ENCODE data around the gene DUSP9.

DUSP9 gene

GRCh38 chrX:153645921-153646488 lies 998 bp upstream of the DUSP9 start:
- no peak for DNase-seq (ENCODE audit: low read depth, low spot score)
- no peak overlapping the region for H3K27ac ChIP-seq

GRCh38 chrX:153647461-153648357 lies 706 bp downstream of the DUSP9 start:
- DNase-seq (ENCODE audit: low read depth, low spot score) = no peak
- H3K27ac ChIP-seq = no peak overlapping the region

- DNase-seq (ENCODE audit: low read depth, low spot score) = no peak
Measured at GRCh38 chrX:153648358-153649177, 1.6 kb downstream of the DUSP9 start.

GRCh38 chrX:153649178-153649914 lies 2.3 kb downstream of the DUSP9 start:
- no peak overlapping the region for H3K27ac ChIP-seq
- DNase-seq (ENCODE audit: low read depth, low spot score) = no peak

More at GRCh38 chrX:153648358-153649177, 1.6 kb downstream of the DUSP9 start:
- no peak overlapping the region for H3K27ac ChIP-seq

GRCh38 chrX:153649915-153650782 lies 3.1 kb downstream of the DUSP9 start:
- no peak for DNase-seq (ENCODE audit: low read depth, low spot score)
- H3K27ac ChIP-seq = no peak overlapping the region

- no peak for DNase-seq (ENCODE audit: low read depth, low spot score)
- no peak overlapping the region for H3K27ac ChIP-seq
Measured at GRCh38 chrX:153650959-153651358, 4.0 kb downstream of the DUSP9 start.

- DNase-seq (ENCODE audit: low read depth, low spot score) = no peak
Measured at GRCh38 chrX:153651540-153652079, 4.6 kb downstream of the DUSP9 start.

GRCh38 chrX:153653556-153653955 lies 6.6 kb downstream of the DUSP9 start:
- H3K27ac ChIP-seq = no peak overlapping the region
- DNase-seq (ENCODE audit: low read depth, low spot score) = no peak

More at GRCh38 chrX:153651540-153652079, 4.6 kb downstream of the DUSP9 start:
- no peak overlapping the region for H3K27ac ChIP-seq

GRCh38 chrX:153657161-153657560 lies 10.2 kb downstream of the DUSP9 start:
- no peak overlapping the region for H3K27ac ChIP-seq
- DNase-seq (ENCODE audit: low read depth, low spot score) = no peak

GRCh38 chrX:153659268-153659667 lies 12.3 kb downstream of the DUSP9 start:
- no peak for DNase-seq (ENCODE audit: low read depth, low spot score)

GRCh38 chrX:153662266-153662665 lies 15.3 kb downstream of the DUSP9 start:
- no peak for DNase-seq (ENCODE audit: low read depth, low spot score)
- H3K27ac ChIP-seq = no peak overlapping the region

More at GRCh38 chrX:153659268-153659667, 12.3 kb downstream of the DUSP9 start:
- no peak overlapping the region for H3K27ac ChIP-seq

- H3K27ac ChIP-seq = no peak overlapping the region
- no peak for DNase-seq (ENCODE audit: low read depth, low spot score)
Measured at GRCh38 chrX:153665726-153666306, 18.8 kb downstream of the DUSP9 start.

GRCh38 chrX:153667281-153667955 lies 20.4 kb downstream of the DUSP9 start:
- DNase-seq (ENCODE audit: low read depth, low spot score) = no peak
- H3K27ac ChIP-seq = no peak overlapping the region

GRCh38 chrX:153667956-153668396 lies 21.0 kb downstream of the DUSP9 start:
- DNase-seq (ENCODE audit: low read depth, low spot score) = no peak
- no peak overlapping the region for H3K27ac ChIP-seq

- no peak for DNase-seq (ENCODE audit: low read depth, low spot score)
- no peak overlapping the region for H3K27ac ChIP-seq
Measured at GRCh38 chrX:153668423-153669173, 21.6 kb downstream of the DUSP9 start.

- H3K27ac ChIP-seq = no peak overlapping the region
- DNase-seq (ENCODE audit: low read depth, low spot score) = no peak
Measured at GRCh38 chrX:153669174-153669890, 22.3 kb downstream of the DUSP9 start.
